ENCODE measurements around the gene CRACR2A. TPM values are rescaled to one million over a fixed set of nuclear protein-coding genes. Genes with fewer than 3 reads are reported as not detected.

Gene CRACR2A
- total and polyA plus RNA-seq, 2 of the 13 experiments (the other 11 are each of a cell fraction or from before 2014, with no cell fraction given), result 0.09 to 0.20 TPM

GRCh38 chr12:3631272-3631637 is 121.7 kb downstream of the CRACR2A start:
- Histone ChIP-seq H3K79me2 (ENCODE audit: insufficient read depth, low read length) (no peaks in the 10 kb centered on the region), H3K36me3 (replicated peaks in 1 of 2; ENCODE audit: control insufficient read depth in 1 of 2, insufficient read depth in 2 of 2, low read length in 2 of 2) (no peaks in the 10 kb centered on the region), H3K4me2 (ENCODE audit: low read depth, low read length) (no peak overlapping the region), H3K9ac (ENCODE audit: insufficient read depth, low read depth, low read length) (no peak overlapping the region), H3K27ac (ENCODE audit: extremely low read length, insufficient read depth, low read length) (no peak overlapping the region), H2AFZ (ENCODE audit: low read length) (no peak overlapping the region), H4K20me1 (ENCODE audit: insufficient read depth, low read length) (no peaks in the 10 kb centered on the region), H3K27me3 (ENCODE audit: control insufficient read depth in 1 of 2, insufficient read depth in 2 of 2, low read length in 2 of 2) (peaks cover 2 to 22% of the 10 kb centered on the region in 2 experiments; a peak in 4 of 5 replicates), H3K9me3 (ENCODE audit: low read length) (no peaks in the 10 kb centered on the region), H3K4me1 (ENCODE audit: insufficient read depth, low read length) (no peaks in the 10 kb centered on the region), H3K4me3 (replicated peaks in 1 of 3; ENCODE audit: insufficient read depth in 1 of 3, low read depth in 2 of 3, low read length in 3 of 3) (no peak overlapping the region)
- TF ChIP-seq NRL (CRISPR knock-in tag; IDR thresholded peaks at IDR 0.05; ENCODE audit: borderline replicate concordance) (no peak), ZBTB21 (CRISPR knock-in tag; IDR thresholded peaks at IDR 0.05) (no peak), ARID2 (CRISPR knock-in tag; IDR thresholded peaks at IDR 0.05; ENCODE audit: borderline replicate concordance) (no peak), MNT (IDR thresholded peaks at IDR 0.05) (peak; percentile 86), ZC3H4 (CRISPR knock-in tag; IDR thresholded peaks at IDR 0.05; ENCODE audit: borderline replicate concordance) (no peak)
- TF ChIP-seq, protein P1, sequence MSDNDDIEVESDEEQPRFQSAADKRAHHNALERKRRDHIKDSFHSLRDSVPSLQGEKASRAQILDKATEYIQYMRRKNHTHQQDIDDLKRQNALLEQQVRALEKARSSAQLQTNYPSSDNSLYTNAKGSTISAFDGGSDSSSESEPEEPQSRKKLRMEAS (IDR thresholded peaks at IDR 0.05), result no peak
- in situ Hi-C loops (cut with HindIII; ENCODE audit: extremely low pct_ligation_motif_present, low pct_unique_long_range_greater_than_20kb) (no loop called here), intact Hi-C loops (cut with micrococcal nuclease; ENCODE audit: unreplicated experiment) (no loop called here)
- ChIA-PET CTCF (ENCODE audit: low intra/inter-chr PET ratio, low total read pairs) (no interaction called here), POLR2A (no interaction called here)
- no TSS peak for BruUV-seq (replicated peaks)
- FAIRE-seq, result no peak
- no peak for ATAC-seq
- no peak for DNase-seq (ENCODE audit: low spot score)
- 0% methylated on average over 3 of the region's 7 CpGs for WGBS (ENCODE audit: low lambda C conversion rate)

- H3K27me3 ChIP-seq (ENCODE audit: control insufficient read depth in 1 of 2, insufficient read depth in 2 of 2, low read length in 2 of 2), result peaks cover 4 to 20% of the 10 kb centered on the region in 2 experiments; a peak in 4 of 5 replicates
- intact Hi-C loops (cut with micrococcal nuclease; ENCODE audit: unreplicated experiment) (no loop called here), in situ Hi-C loops (cut with HindIII; ENCODE audit: extremely low pct_ligation_motif_present, low pct_unique_long_range_greater_than_20kb) (no loop called here)
- no peaks in the 10 kb centered on the region for H3K9me3 ChIP-seq (ENCODE audit: low read length)
- TF ChIP-seq ZKSCAN8 (CRISPR knock-in tag; IDR thresholded peaks at IDR 0.05; ENCODE audit: borderline replicate concordance), result no peak
- TF ChIP-seq ZBTB21 (CRISPR knock-in tag; IDR thresholded peaks at IDR 0.05), result no peak
- TF ChIP-seq, protein P2, sequence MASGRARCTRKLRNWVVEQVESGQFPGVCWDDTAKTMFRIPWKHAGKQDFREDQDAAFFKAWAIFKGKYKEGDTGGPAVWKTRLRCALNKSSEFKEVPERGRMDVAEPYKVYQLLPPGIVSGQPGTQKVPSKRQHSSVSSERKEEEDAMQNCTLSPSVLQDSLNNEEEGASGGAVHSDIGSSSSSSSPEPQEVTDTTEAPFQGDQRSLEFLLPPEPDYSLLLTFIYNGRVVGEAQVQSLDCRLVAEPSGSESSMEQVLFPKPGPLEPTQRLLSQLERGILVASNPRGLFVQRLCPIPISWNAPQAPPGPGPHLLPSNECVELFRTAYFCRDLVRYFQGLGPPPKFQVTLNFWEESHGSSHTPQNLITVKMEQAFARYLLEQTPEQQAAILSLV (CRISPR knock-in tag; IDR thresholded peaks at IDR 0.05; ENCODE audit: borderline replicate concordance), result no peak
- no peak for TF ChIP-seq ZNF589 (CRISPR knock-in tag; conservative IDR thresholded peaks at IDR 0.05)
- TF ChIP-seq CHD4 (IDR thresholded peaks at IDR 0.05; ENCODE audit: borderline replicate concordance, low read length), result no peak
- TF ChIP-seq ZNF235 (CRISPR knock-in tag; IDR thresholded peaks at IDR 0.05; ENCODE audit: borderline replicate concordance), result no peak
- TF ChIP-seq ZNF598 (CRISPR knock-in tag; IDR thresholded peaks at IDR 0.05; ENCODE audit: borderline replicate concordance), result no peak
- TF ChIP-seq ZNF335 (CRISPR knock-in tag; IDR thresholded peaks at IDR 0.05), result no peak
- no peak for TF ChIP-seq ZNF788 (CRISPR knock-in tag; IDR thresholded peaks at IDR 0.05; ENCODE audit: borderline replicate concordance)
- H3K9ac ChIP-seq (ENCODE audit: insufficient read depth, low read depth, low read length), result no peak overlapping the region
- no peaks in the 10 kb centered on the region for H3K36me3 ChIP-seq (replicated peaks in 1 of 2; ENCODE audit: control insufficient read depth in 1 of 2, insufficient read depth in 2 of 2, low read length in 2 of 2)
- no peak overlapping the region for H2AFZ ChIP-seq (ENCODE audit: low read length)
- DNase-seq (ENCODE audit: low spot score), result no peak
- H4K20me1 ChIP-seq (ENCODE audit: insufficient read depth, low read length), result no peaks in the 10 kb centered on the region
- no peaks in the 10 kb centered on the region for H3K79me2 ChIP-seq (ENCODE audit: insufficient read depth, low read length)
- H3K27ac ChIP-seq (ENCODE audit: extremely low read length, insufficient read depth, low read length), result no peak overlapping the region
- no peaks in the 10 kb centered on the region for H3K4me1 ChIP-seq (ENCODE audit: insufficient read depth, low read length)
- BruUV-seq (replicated peaks), result no TSS peak
- CTCF ChIA-PET (ENCODE audit: low intra/inter-chr PET ratio, low total read pairs), result no interaction called here
- POLR2A ChIA-PET, result no interaction called here
- no peak for FAIRE-seq
- ATAC-seq, result no peak
- 6% methylated on average over 6 of the region's 8 CpGs for WGBS (ENCODE audit: low lambda C conversion rate)
- H3K4me2 ChIP-seq (ENCODE audit: low read depth, low read length), result no peak overlapping the region
- no peak overlapping the region for H3K4me3 ChIP-seq (replicated peaks in 1 of 3; ENCODE audit: insufficient read depth in 1 of 3, low read depth in 2 of 3, low read length in 3 of 3)
These were observed 122.2 kb downstream of the CRACR2A start for GRCh38 chr12:3630621-3631271.

Measured in HepG2 (cell line).